Gastrocnemius medialis (tissue), 4 donors: ENCODE data around the gene IFT80.

ENCODE experiments used
- POLR2A ChIP-seq, 2 donors: fragments of 450-650 bp; IDR thresholded peaks; one replicate each; pipeline ENCODE4 v1.6.1; 2017; ENCODE audit warnings: antibody characterized with exemption in 2 of 2, mild to moderate bottlenecking in 2 of 2, moderate library complexity in 2 of 2
- TF ChIP-seq, protein P1 (sequence below), 5 experiments: fragments of 450-650 bp in 3 of 5; fragments of 200-600 bp in 2 of 5; sonication (generic) in 2 of 5; IDR thresholded peaks in 4 of 5; conservative IDR thresholded peaks in 1 of 5; 1 replicate in 4 of 5; 2 replicates in 1 of 5; pipeline ENCODE4 v1.5.1; 2016 to 2019; ENCODE audit warnings: antibody characterized with exemption in 5 of 5, mild to moderate bottlenecking in 3 of 5, moderate library complexity in 3 of 5

- TF ChIP-seq POLR2A (IDR thresholded peaks at IDR 0.05), result no peak
- TF ChIP-seq, protein P1, sequence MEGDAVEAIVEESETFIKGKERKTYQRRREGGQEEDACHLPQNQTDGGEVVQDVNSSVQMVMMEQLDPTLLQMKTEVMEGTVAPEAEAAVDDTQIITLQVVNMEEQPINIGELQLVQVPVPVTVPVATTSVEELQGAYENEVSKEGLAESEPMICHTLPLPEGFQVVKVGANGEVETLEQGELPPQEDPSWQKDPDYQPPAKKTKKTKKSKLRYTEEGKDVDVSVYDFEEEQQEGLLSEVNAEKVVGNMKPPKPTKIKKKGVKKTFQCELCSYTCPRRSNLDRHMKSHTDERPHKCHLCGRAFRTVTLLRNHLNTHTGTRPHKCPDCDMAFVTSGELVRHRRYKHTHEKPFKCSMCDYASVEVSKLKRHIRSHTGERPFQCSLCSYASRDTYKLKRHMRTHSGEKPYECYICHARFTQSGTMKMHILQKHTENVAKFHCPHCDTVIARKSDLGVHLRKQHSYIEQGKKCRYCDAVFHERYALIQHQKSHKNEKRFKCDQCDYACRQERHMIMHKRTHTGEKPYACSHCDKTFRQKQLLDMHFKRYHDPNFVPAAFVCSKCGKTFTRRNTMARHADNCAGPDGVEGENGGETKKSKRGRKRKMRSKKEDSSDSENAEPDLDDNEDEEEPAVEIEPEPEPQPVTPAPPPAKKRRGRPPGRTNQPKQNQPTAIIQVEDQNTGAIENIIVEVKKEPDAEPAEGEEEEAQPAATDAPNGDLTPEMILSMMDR (IDR thresholded peaks at IDR 0.05 in 4 of 5, conservative IDR thresholded peaks at IDR 0.05 in 1 of 5), result no peak
Observed at GRCh38 chr3:160394009-160394392, 5.0 kb downstream of the IFT80 start.
